ENCODE data around the gene CST6. TPM values are rescaled to one million over a fixed set of nuclear protein-coding genes. Genes with fewer than 3 reads are reported as not detected.
A peak's percentile ranks its signal among the peaks of the same experiment; 100 is the strongest.

CST6 gene
- total and polyA plus RNA-seq, 2 donors (not counting 1 experiment from before 2014, with no cell fraction given): 0.76 to 11.1 TPM

DNA sequence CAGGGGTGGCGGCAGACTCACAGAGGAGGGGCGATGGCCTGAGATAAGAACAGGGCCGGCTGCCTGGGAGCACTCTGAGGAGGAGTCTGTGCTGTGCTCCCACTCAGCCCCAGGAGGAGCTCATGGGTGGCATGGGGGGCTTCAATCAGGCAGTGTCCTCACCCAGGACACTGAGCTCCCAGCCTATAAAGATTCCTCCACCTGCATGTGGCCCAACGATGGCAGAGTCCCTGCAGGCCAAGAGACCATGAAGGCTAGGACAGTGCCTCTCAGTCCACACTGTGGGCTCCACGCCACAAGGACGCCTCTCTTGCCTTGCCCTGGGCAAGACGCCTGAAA, 1.9 kb downstream of the CST6 start:
- TF ChIP-seq EZH2 (IDR thresholded peaks at IDR 0.05; ENCODE audit: low read length, missing control alignments): no peak
- TF ChIP-seq, protein P1, sequence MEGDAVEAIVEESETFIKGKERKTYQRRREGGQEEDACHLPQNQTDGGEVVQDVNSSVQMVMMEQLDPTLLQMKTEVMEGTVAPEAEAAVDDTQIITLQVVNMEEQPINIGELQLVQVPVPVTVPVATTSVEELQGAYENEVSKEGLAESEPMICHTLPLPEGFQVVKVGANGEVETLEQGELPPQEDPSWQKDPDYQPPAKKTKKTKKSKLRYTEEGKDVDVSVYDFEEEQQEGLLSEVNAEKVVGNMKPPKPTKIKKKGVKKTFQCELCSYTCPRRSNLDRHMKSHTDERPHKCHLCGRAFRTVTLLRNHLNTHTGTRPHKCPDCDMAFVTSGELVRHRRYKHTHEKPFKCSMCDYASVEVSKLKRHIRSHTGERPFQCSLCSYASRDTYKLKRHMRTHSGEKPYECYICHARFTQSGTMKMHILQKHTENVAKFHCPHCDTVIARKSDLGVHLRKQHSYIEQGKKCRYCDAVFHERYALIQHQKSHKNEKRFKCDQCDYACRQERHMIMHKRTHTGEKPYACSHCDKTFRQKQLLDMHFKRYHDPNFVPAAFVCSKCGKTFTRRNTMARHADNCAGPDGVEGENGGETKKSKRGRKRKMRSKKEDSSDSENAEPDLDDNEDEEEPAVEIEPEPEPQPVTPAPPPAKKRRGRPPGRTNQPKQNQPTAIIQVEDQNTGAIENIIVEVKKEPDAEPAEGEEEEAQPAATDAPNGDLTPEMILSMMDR (conservative IDR thresholded peaks at IDR 0.05 in 1 of 2, IDR thresholded peaks at IDR 0.05 in 1 of 2; ENCODE audit: low read depth in 1 of 2, low read length in 2 of 2): no peak
- no peaks in the 10 kb centered on the region for H3K36me3 ChIP-seq (ENCODE audit: control insufficient read depth, insufficient read depth, low read length)
- no peaks in the 10 kb centered on the region for H3K79me2 ChIP-seq (ENCODE audit: control insufficient read depth, insufficient read depth, low read length)
- H3K4me1 ChIP-seq (ENCODE audit: control insufficient read depth, extremely low read depth, insufficient read depth, low read length): peaks cover 3% of the 10 kb centered on the region
- H3K9me3 ChIP-seq (ENCODE audit: control insufficient read depth, insufficient read depth, low read depth, low read length): no peaks in the 10 kb centered on the region
- H3K9ac ChIP-seq (ENCODE audit: insufficient read depth, low read length): no peak overlapping the region
- H3K27me3 ChIP-seq (ENCODE audit: control insufficient read depth, insufficient read depth, low read length): peaks cover 7% of the 10 kb centered on the region
- H3K27ac ChIP-seq (ENCODE audit: insufficient read depth, low read length): no peak overlapping the region
- no peak overlapping the region for H3K4me2 ChIP-seq (ENCODE audit: extremely low read depth, insufficient read depth, low read length)
- no peak overlapping the region for H2AFZ ChIP-seq (ENCODE audit: low read length)
- H4K20me1 ChIP-seq (ENCODE audit: control insufficient read depth, extremely low read depth, insufficient read depth, low read length): no peaks in the 10 kb centered on the region
- DNase-seq (ENCODE audit: low read depth in 2 of 2): no peak
- H3K4me3 ChIP-seq (replicated peaks in 1 of 4; ENCODE audit: control extremely low read depth in 1 of 4, insufficient read depth in 1 of 4, low read depth in 3 of 4, low read length in 4 of 4): no peak overlapping the region

GRCh38 chr11:66014804-66015453, 3.1 kb downstream of the CST6 start:
- peaks cover 3% of the 10 kb centered on the region for H3K4me1 ChIP-seq (ENCODE audit: control insufficient read depth, extremely low read depth, insufficient read depth, low read length)
- peaks cover 7% of the 10 kb centered on the region for H3K27me3 ChIP-seq (ENCODE audit: control insufficient read depth, insufficient read depth, low read length)
- DNase-seq (ENCODE audit: low read depth in 2 of 2): no peak
- TF ChIP-seq EZH2 (IDR thresholded peaks at IDR 0.05; ENCODE audit: low read length, missing control alignments): no peak
- TF ChIP-seq, protein P1 (conservative IDR thresholded peaks at IDR 0.05 in 1 of 2, IDR thresholded peaks at IDR 0.05 in 1 of 2; ENCODE audit: low read depth in 1 of 2, low read length in 2 of 2): no peak
- H3K9me3 ChIP-seq (ENCODE audit: control insufficient read depth, insufficient read depth, low read depth, low read length): no peaks in the 10 kb centered on the region
- no peak overlapping the region for H2AFZ ChIP-seq (ENCODE audit: low read length)
- no peak overlapping the region for H3K4me2 ChIP-seq (ENCODE audit: extremely low read depth, insufficient read depth, low read length)
- H4K20me1 ChIP-seq (ENCODE audit: control insufficient read depth, extremely low read depth, insufficient read depth, low read length): no peaks in the 10 kb centered on the region
- no peak overlapping the region for H3K4me3 ChIP-seq (replicated peaks in 1 of 4; ENCODE audit: control extremely low read depth in 1 of 4, insufficient read depth in 1 of 4, low read depth in 3 of 4, low read length in 4 of 4)
- H3K27ac ChIP-seq (ENCODE audit: insufficient read depth, low read length): no peak overlapping the region
- no peaks in the 10 kb centered on the region for H3K36me3 ChIP-seq (ENCODE audit: control insufficient read depth, insufficient read depth, low read length)
- no peak overlapping the region for H3K9ac ChIP-seq (ENCODE audit: insufficient read depth, low read length)
- no peaks in the 10 kb centered on the region for H3K79me2 ChIP-seq (ENCODE audit: control insufficient read depth, insufficient read depth, low read length)

DNA sequence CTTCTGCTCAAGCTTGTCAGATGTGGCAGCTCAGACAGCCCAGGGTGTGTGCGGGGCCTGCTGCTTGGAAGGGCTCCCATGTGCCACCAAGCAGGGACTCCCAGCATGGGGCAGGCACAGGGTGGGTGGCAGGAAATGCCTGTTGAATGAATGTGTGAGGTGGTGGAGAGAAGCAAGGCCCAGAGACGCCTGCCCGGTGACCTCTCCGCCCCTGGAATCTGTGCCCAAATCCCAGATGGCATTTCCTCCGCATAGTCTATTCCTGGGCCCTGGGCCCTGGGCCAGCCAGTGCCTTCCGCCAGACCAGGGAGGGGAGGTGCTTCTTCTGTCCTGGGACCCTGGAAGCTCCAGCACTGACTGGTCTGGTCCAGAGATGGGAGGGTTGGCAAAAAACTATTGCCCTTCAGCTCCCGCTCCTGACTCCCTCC, 3.7 kb downstream of the CST6 start:
- no peak overlapping the region for H3K4me2 ChIP-seq (ENCODE audit: extremely low read depth, insufficient read depth, low read length)
- H4K20me1 ChIP-seq (ENCODE audit: control insufficient read depth, extremely low read depth, insufficient read depth, low read length): no peaks in the 10 kb centered on the region
- H3K36me3 ChIP-seq (ENCODE audit: control insufficient read depth, insufficient read depth, low read length): no peaks in the 10 kb centered on the region
- H3K79me2 ChIP-seq (ENCODE audit: control insufficient read depth, insufficient read depth, low read length): no peaks in the 10 kb centered on the region
- TF ChIP-seq EZH2 (IDR thresholded peaks at IDR 0.05; ENCODE audit: low read length, missing control alignments): no peak
- TF ChIP-seq, protein P1 (conservative IDR thresholded peaks at IDR 0.05 in 1 of 2, IDR thresholded peaks at IDR 0.05 in 1 of 2; ENCODE audit: low read depth in 1 of 2, low read length in 2 of 2): no peak
- H3K9me3 ChIP-seq (ENCODE audit: control insufficient read depth, insufficient read depth, low read depth, low read length): no peaks in the 10 kb centered on the region
- no peak overlapping the region for H3K27ac ChIP-seq (ENCODE audit: insufficient read depth, low read length)
- no peak overlapping the region for H2AFZ ChIP-seq (ENCODE audit: low read length)
- DNase-seq (ENCODE audit: low read depth in 2 of 2): peak; percentile 6 to 48
- H3K4me1 ChIP-seq (ENCODE audit: control insufficient read depth, extremely low read depth, insufficient read depth, low read length): peaks cover 3% of the 10 kb centered on the region
- H3K9ac ChIP-seq (ENCODE audit: insufficient read depth, low read length): no peak overlapping the region
- H3K4me3 ChIP-seq (replicated peaks in 1 of 4; ENCODE audit: control extremely low read depth in 1 of 4, insufficient read depth in 1 of 4, low read depth in 3 of 4, low read length in 4 of 4): no peak overlapping the region
- peaks cover 7% of the 10 kb centered on the region for H3K27me3 ChIP-seq (ENCODE audit: control insufficient read depth, insufficient read depth, low read length)
